Peyer's patch (tissue), 4 donors: ENCODE data around the gene PRDX1.

Experiments used
- CTCF ChIP-seq, 6 experiments: fragments of 450-650 bp in 4 of 6; fragments of 200-600 bp in 2 of 6; sonication (generic) in 1 of 6; IDR thresholded peaks; one replicate each; pipeline ENCODE4 v1.5.1; 2017 to 2019; ENCODE audit warnings: antibody characterized with exemption in 6 of 6, mild to moderate bottlenecking in 3 of 6, moderate library complexity in 1 of 6
- POLR2A ChIP-seq, 2 donors: fragments of 450-650 bp; IDR thresholded peaks; one replicate each; pipeline ENCODE4 v1.5.1; 2017; ENCODE audit warnings: antibody characterized with exemption in 2 of 2, mild to moderate bottlenecking in 2 of 2, moderate library complexity in 2 of 2

- no peak for TF ChIP-seq CTCF (IDR thresholded peaks at IDR 0.05)
- TF ChIP-seq POLR2A (IDR thresholded peaks at IDR 0.05): no peak
Observed at GRCh38 chr1:45473302-45473701, 48.4 kb downstream of the PRDX1 start.
